HCT116 (cell line): ENCODE results near the gene MUC5B. TPM values are rescaled to one million over a fixed set of nuclear protein-coding genes. Genes with fewer than 3 reads are reported as not detected.

Experiments
- ATAC-seq: fragments of 200-7000 bp; cut with Tn5 transposase; 2 replicates; pipeline ENCODE4 v1.9.1; 2020; ENCODE audit warnings: mild to moderate bottlenecking, moderate library complexity
- BruUV-seq: library from RNA; stranded (reverse); fragments of 400-500 nt; replicated peaks from 2 replicates; lab custom pipeline; 2021; lab: Mats Ljungman, UMichigan
- CTCF ChIA-PET: fragments of 300-600 bp; sonication (Branson Sonifier 250); formaldehyde crosslinking; loops from one replicate; lab custom pipeline; 2021; ENCODE audit warnings: antibody characterized with exemption; lab: Charles Lee
- POLR2A ChIA-PET: fragments of 300-600, 350-600 bp; sonication (Branson Sonifier 250); formaldehyde crosslinking; loops from one replicate; lab custom pipeline; 2021; ENCODE audit warnings: antibody characterized with exemption; lab: Charles Lee
- RAD21 ChIA-PET, 2 experiments: fragments of 300-600 bp; sonication (Branson Sonifier 250); formaldehyde crosslinking; loops; one replicate each; lab custom pipeline; 2023; ENCODE audit warnings: low total read pairs in 2 of 2; ENCODE audit not compliant: uncharacterized antibody in 2 of 2, unreplicated experiment in 2 of 2, low non-redundant PET in 1 of 2; lab: Charles Lee
- DNase-seq: peaks from one replicate; pipeline ENCODE4 v3.0.0-alpha.2; 2010; ENCODE audit warnings: low read depth, low spot score
- H2AFZ ChIP-seq: fragments of 200-600 bp; shearing (Covaris generic), sonication (generic); 2 replicates; pipeline ENCODE4 v1.6.1; 2017; ENCODE audit warnings: low read depth, mixed run types, mixed read lengths, antibody characterized with exemption, low read length; ENCODE audit not compliant: poor library complexity, severe bottlenecking
- H3K27ac ChIP-seq: 2 replicates; pipeline ENCODE4 v1.5.1; 2012; ENCODE audit warnings: low read depth, low read length
- H3K27me3 ChIP-seq: fragments of 200-600 bp; sonication (generic); 2 replicates; pipeline ENCODE4 v1.6.1; 2016; ENCODE audit warnings: mixed run types, low read length, mixed read lengths; ENCODE audit not compliant: insufficient read depth
- H3K36me3 ChIP-seq, 2 experiments: fragments of 200-500 bp in 1 of 2; fragments of 200-600 bp in 1 of 2; sonication (Bioruptor generic) in 1 of 2; sonication (generic) in 1 of 2; 2 replicates each; pipeline versions ENCODE4 v1.5.1 to v1.6.1; 2014 to 2016; ENCODE audit warnings: low read length in 2 of 2, inconsistent platforms in 1 of 2, mixed read lengths in 1 of 2, mixed run types in 1 of 2; ENCODE audit not compliant: insufficient read depth in 2 of 2, control insufficient read depth in 1 of 2
- H3K4me1 ChIP-seq, 2 experiments: fragments of 200-600 bp in 1 of 2; sonication (generic) in 1 of 2; 2 replicates each; pipeline versions ENCODE4 v1.5.1 to v1.6.1; 2012 to 2017; ENCODE audit warnings: low read length in 2 of 2, inconsistent platforms in 1 of 2, mild to moderate bottlenecking in 1 of 2, mixed read lengths in 1 of 2, mixed run types in 1 of 2, moderate library complexity in 1 of 2; ENCODE audit not compliant: insufficient read depth in 2 of 2, control insufficient read depth in 1 of 2
- H3K4me2 ChIP-seq: fragments of 200-600 bp; sonication (generic); 2 replicates; pipeline ENCODE4 v1.6.1; 2017; ENCODE audit warnings: mixed run types, low read length, mixed read lengths
- H3K4me3 ChIP-seq, 2 experiments: fragments of 200-600 bp in 1 of 2; sonication (generic) in 1 of 2; replicated peaks in 1 of 2; 2 replicates each; pipeline ENCODE4 v1.5.1; 2011 to 2016; ENCODE audit warnings: low read length in 2 of 2, control low read depth in 1 of 2, low read depth in 1 of 2, mild to moderate bottlenecking in 1 of 2, mixed read lengths in 1 of 2, mixed run types in 1 of 2
- H3K79me2 ChIP-seq: fragments of 200-600 bp; sonication (generic); 2 replicates; pipeline ENCODE4 v1.6.1; 2017; ENCODE audit warnings: mild to moderate bottlenecking, mixed run types, low read length, moderate library complexity, mixed read lengths; ENCODE audit not compliant: insufficient read depth
- H3K9ac ChIP-seq: fragments of 200-600 bp; sonication (generic); 2 replicates; pipeline ENCODE4 v1.6.1; 2016; ENCODE audit warnings: low read length, mixed read lengths
- H3K9me2 ChIP-seq: fragments of 200-600 bp; sonication (generic), shearing (Covaris generic); 2 replicates; pipeline ENCODE4 v1.6.1; 2017; ENCODE audit warnings: mixed run types, mild to moderate bottlenecking, moderate library complexity; ENCODE audit not compliant: insufficient read depth
- H3K9me3 ChIP-seq, 2 experiments: fragments of 200-500 bp in 1 of 2; fragments of 200-600 bp in 1 of 2; sonication (Bioruptor generic) in 1 of 2; sonication (generic) in 1 of 2; 2 replicates each; pipeline ENCODE4 v1.6.1; 2014 to 2017; ENCODE audit warnings: low read length in 2 of 2, mixed read lengths in 2 of 2, inconsistent platforms in 1 of 2, low read depth in 1 of 2, mild to moderate bottlenecking in 1 of 2, mixed run types in 1 of 2, moderate library complexity in 1 of 2; ENCODE audit not compliant: control insufficient read depth in 1 of 2, insufficient read depth in 1 of 2
- H4K20me1 ChIP-seq: fragments of 200-600 bp; sonication (generic), shearing (Covaris generic); 2 replicates; pipeline ENCODE4 v1.6.1; 2017; ENCODE audit warnings: mixed run types, mild to moderate bottlenecking, moderate library complexity; ENCODE audit not compliant: insufficient read depth
- FOSL1 ChIP-seq: IDR thresholded peaks from 2 replicates; pipeline ENCODE4 v1.6.1; 2012; ENCODE audit warnings: low read depth
- POLR2A ChIP-seq: IDR thresholded peaks from 2 replicates; pipeline ENCODE4 v1.7.0; 2011; ENCODE audit warnings: borderline replicate concordance; ENCODE audit not compliant: insufficient read depth, insufficient read length; ENCODE audit errors: extremely low read depth
- REST ChIP-seq: IDR thresholded peaks from 2 replicates; pipeline ENCODE4 v1.6.1; 2012; ENCODE audit warnings: low read depth
- SIN3A ChIP-seq: IDR thresholded peaks from 2 replicates; pipeline ENCODE4 v1.6.1; 2012; ENCODE audit warnings: low read depth
- SP1 ChIP-seq: IDR thresholded peaks from 2 replicates; pipeline ENCODE4 v1.6.1; 2012; ENCODE audit warnings: low read depth
- SRF ChIP-seq: IDR thresholded peaks from 2 replicates; pipeline ENCODE4 v1.6.1; 2012; ENCODE audit warnings: low read depth
- YY1 ChIP-seq: IDR thresholded peaks from 2 replicates; pipeline ENCODE4 v1.6.1; 2011; ENCODE audit warnings: low read length, low read depth, moderate library complexity, mild to moderate bottlenecking; ENCODE audit not compliant: insufficient replicate concordance; ENCODE audit errors: extremely low read depth
- ZBTB33 ChIP-seq: IDR thresholded peaks from 2 replicates; pipeline ENCODE4 v1.6.1; 2011; ENCODE audit warnings: mild to moderate bottlenecking, low read length, moderate library complexity; ENCODE audit not compliant: insufficient replicate concordance; ENCODE audit errors: extremely low read depth
- intact Hi-C: fragments of 100-400 bp; cut with micrococcal nuclease; formaldehyde crosslinking; loops from 2 replicates; pipeline ENCODE4 v1.10.0; 2022
- total RNA-seq: library from RNA; stranded (reverse); gene quantifications from one replicate; pipeline ENCODE4 v1.2.1, GENCODE V29; 2021; ENCODE audit not compliant: unreplicated experiment

Gene MUC5B
- total RNA-seq, 1 experiment from 2014 or later = 1.5 TPM

- H2AFZ ChIP-seq = no peak overlapping the region
- no peaks in the 10 kb centered on the region for H3K79me2 ChIP-seq
- no peaks in the 10 kb centered on the region for H3K36me3 ChIP-seq
- no peak overlapping the region for H3K27ac ChIP-seq
- CTCF ChIA-PET = no interaction called here
- POLR2A ChIA-PET = no interaction called here
- no peaks in the 10 kb centered on the region for H4K20me1 ChIP-seq
- H3K4me3 ChIP-seq = no peak overlapping the region
- no peak overlapping the region for H3K4me2 ChIP-seq
- H3K9ac ChIP-seq = no peak overlapping the region
- peaks cover 12 to 13% of the 10 kb centered on the region in 2 experiments for H3K4me1 ChIP-seq
- H3K9me2 ChIP-seq = no peaks in the 10 kb centered on the region
- intact Hi-C loops = no loop called here
- BruUV-seq = no TSS peak
- H3K27me3 ChIP-seq = no peaks in the 10 kb centered on the region
- RAD21 ChIA-PET = no interaction called here
- DNase-seq (no peak), ATAC-seq (no peak)
- no peak for TF ChIP-seq YY1
- no peak for TF ChIP-seq SIN3A
- TF ChIP-seq FOSL1 = no peak
- TF ChIP-seq ZBTB33 = no peak
- no peak for TF ChIP-seq SRF
- no peak for TF ChIP-seq SP1
- TF ChIP-seq POLR2A = no peak
- TF ChIP-seq REST = no peak
- H3K9me3 ChIP-seq = no peaks in the 10 kb centered on the region; a peak in 1 of 4 replicates
Measured at GRCh38 chr11:1208144-1208393, 14.8 kb upstream of the MUC5B start.
